GM21528 (cell line): ENCODE measurements around the gene CDH4.

Experiments
- ATAC-seq: cut with Tn5 transposase; IDR thresholded peaks from one replicate; pipeline ENCODE4 v1.9.1; 2021; ENCODE audit warnings: mild to moderate bottlenecking, moderate library complexity; ENCODE audit not compliant: unreplicated experiment, low FRiP score

The CDH4 gene

DNA sequence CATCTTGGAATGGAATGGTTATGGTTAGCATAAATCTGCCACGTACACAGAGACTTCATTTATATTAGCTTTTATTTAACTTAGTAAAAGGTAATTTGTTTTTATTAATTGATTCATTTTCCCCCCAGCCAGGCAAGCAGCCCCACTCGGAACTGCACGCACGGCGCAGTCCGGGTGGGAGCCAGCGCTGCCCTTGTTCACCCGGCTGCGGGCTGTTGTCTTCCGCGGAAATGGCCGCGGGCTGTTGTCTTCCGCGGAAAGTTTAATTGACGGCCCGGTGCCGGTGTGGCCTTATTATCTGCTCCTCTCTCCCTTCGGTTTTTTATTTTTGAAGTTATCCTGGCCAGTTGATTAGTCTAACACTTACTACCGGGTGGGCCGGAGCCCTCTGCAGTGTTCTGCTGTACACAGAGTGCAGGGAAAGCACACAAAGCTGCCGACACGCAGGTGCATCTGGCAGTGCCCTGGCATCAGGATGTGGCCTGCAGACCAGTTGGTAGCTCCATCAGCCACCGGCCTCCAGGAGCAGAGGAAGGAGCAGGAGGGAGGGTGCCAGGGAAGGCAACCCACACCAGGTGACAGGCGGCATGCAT is 270.5 kb downstream of the CDH4 start:
- ATAC-seq, result no peak

DNA sequence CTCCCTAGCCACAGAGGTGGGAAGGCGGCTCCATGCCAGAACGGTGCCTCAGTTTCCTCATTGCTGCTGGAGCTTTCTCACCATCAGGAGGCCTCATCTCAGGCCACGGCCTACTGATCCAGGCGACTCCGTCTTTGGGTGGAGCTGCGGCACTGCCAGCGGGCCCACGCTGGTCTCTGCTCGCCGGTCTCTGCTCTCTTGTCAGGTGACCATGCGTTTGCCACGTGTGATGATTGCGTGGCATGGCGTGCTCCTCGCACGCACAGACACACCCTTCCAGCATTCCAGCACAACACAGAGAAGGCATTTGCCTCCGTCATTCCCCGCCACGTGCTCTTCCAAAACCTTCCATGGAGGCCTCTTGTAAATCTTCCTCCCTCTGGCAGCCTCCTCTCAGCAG is 271.1 kb downstream of the CDH4 start:
- no peak for ATAC-seq

DNA sequence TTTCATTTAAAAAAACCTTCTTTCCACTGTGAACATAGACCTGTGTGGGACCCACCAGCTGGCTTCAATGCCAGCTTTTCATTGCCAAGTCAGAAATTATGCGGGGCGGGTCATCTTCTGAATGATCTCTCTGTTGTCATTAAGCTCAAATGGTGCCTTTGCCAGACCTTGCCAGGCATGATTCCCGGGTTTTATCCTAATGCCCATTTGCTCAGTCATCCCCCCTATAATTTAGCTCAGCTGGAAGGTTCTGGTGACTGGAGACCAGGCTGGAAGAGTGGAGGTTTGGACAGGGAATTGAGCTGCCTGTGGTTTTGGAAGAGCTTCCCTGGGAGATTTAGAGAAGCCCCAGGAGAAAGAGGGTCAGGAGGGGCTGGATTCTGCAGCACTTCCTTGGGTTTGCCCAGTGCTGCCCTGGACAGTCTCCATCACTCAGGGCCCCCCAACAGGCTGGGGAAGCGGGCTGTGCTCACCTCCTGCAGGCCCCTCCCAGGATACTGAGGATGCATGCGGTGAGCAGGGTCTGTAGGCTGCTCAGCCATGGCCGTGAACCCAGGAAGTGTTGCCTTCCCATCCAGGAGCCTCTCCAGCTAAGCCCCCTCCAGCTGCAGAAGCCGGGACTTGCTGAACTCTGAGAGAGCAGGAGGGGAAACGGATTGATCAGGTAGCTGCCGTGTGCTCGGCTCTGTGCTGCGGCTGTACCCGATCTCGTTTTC is 273.0 kb downstream of the CDH4 start:
- ATAC-seq, result no peak

DNA sequence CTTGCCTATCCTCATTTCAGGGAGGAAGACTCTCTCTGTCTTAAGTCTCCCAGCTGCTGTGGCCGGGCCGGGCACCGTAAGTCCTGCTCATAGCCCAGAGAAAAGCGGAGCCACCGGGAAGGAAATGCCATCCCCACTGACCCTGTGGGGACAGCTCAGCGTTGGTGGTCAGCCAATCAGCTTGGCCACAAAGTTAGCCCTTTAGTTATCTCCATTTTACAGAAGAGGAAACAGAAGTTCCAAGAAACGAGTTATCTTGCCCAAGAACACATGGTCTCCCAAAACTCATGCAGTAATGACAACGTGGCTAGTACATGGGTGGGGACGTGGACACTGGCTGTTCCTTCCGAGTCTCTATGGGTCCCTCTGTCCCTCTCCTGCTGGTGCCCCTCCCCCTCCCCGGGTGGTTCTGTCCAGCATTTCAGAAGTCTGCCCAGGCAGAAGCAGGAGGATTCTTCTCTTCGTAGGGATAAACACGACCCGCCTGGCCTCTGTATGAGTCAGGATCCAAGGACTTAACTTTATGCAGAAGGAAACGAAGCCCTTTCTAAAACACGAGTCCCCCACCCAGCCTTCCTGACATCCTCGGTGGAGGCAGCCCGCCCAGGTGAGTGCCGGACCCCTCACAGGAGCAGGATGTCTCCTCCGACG is 273.8 kb downstream of the CDH4 start:
- no peak for ATAC-seq

DNA sequence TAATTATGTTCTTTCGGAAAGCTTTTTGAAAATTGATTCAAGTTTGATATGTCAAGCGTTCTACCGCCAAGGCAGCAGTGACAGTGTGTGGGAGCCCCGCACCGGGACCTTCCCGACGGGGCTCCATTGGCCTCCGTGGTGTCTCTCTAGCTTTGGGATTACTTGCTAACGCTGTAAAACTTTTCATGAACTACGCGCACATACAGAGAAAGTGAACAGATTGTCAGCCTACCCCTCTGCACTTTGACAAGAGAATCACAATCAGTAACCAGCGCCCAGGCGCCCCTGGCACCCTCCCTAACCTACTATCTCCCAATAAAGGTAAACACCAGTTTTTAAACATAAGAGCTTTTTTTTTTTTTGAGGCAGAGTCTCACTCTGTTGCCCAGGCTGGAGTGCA is 274.8 kb downstream of the CDH4 start:
- ATAC-seq, result no peak

DNA sequence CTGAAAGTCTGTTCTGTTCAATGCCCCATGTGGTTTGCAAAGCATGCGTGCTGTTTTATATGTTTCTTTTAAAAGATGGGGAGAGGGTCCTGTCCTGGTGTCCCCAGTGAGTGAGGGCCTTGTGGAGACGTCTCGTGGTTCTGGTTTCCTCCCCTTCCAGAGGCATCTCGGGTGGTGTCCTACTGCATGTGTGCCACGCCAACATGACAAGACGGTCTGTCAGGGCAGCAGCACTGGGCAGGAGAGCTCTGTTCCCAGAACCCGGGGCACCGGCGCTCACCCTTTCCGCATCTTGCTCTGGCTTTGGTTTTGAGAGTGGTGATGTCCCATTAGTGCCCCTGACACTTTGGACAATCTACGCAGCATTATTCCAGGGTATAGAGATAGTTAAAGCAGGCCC is 275.6 kb downstream of the CDH4 start:
- ATAC-seq, result no peak

DNA sequence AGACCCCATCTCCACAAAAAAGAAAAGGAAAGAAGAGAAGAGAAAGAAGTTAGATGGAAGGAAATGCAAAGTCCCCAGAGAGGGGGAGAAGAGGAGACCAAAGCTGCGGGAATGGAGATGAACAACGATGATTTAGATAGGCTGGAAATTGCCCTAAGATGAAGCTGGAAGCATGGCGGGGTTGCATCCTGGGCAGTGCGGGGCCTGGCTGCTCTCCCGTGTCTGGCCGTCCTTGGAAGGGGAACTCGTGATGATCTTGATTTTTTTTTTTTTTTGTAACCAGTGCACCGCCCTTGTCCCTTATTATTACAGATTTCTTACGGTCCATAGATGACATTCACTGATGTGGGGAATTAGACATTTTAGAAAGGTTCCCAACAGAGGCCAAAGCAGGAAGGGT is 276.5 kb downstream of the CDH4 start:
- no peak for ATAC-seq

DNA sequence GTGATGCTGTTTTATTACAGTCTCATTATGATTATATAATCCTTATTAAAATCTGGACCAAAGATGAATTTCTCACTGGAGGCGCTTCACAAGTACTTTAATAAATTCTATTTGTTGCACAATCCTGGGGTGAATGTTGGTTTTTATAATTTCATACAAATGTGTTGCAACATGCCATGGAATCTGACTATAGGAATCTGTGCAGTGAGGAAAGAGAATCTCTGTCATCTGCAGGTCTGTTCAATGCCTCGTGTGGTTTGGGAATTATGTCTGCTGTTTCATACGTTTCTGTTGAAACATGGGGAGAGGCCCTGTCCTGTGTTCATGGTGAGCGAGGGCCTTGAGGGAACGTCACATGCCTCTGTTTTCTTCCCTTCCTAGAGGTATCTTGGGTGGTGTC is 277.3 kb downstream of the CDH4 start:
- no peak for ATAC-seq

DNA sequence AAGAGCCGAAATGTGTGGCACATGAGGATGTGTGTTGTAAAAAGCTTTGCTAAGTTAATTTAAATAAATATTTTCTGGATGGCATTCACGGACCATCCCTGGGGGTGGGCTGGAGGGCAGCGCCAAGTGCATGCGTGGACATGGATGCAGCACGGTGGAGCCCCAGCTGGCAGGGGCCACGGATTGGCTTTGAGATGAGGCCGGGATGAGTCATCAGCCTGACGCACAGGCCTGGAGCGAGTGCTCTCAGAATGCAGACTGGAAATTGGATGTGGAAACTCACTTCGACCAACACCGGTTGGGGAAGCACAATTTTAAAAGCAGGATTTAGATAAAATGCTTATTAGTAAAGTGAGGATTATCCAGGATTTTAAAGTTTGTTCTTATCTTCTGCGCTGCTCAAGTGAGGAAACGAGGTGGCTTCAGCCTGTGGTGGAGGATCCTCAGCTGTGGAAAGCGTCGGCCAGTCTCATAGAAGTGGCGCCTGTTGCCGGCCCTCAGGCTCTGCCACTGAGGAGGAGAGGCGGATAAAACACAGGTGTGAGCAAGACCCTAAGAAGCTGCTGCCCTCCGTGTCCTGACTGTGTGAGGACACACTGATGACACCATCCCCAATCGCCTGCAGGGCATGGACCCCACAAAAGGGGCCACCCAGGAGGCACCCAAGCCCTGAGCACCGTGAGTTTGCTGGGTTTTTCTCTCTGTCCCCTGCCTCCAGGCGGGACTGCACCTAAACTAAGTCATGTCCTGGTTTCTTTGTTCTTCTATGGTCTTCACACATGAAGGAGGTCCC is 279.7 kb downstream of the CDH4 start:
- no peak for ATAC-seq

DNA sequence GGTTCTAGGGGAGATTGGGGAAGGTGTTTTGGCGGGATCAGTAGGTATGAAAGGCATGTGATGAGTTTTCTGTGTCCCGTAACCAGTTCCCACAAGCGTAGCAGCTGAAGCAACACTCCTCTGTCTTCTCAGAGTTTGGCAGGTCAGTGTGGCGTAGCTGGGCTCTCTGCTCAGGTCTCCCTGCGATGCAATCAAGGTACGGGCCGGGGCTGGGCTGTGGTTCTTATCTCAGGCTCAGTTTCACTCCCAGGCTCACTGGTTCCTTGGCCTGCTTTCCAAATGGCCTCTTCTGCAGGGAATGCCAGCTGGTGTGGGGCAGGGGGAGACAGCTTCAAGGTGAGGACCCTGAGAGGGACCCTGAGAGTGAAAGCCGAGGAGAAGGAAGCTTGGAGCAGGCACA is 280.7 kb downstream of the CDH4 start:
- ATAC-seq, result no peak

DNA sequence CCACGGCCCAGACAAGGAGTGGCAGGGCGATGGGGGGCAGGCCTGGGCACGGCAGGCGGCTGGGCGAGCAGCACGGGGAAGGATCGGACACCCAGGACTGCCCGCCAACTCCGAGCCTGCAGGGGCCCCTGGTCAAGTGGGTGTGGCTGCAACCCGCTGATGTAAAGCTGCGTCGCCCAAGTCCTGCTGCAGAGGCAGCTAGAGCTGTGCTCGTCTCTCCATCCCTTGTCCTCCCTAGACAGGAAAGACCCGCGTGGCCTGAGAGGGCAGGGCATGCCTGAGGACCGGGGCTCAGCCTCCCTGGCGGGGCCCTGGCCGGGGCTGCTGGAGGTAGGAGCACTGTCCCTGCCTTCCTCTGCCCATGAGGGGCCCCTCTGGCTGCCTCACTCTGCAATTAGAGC is 281.2 kb downstream of the CDH4 start:
- ATAC-seq, result no peak

DNA sequence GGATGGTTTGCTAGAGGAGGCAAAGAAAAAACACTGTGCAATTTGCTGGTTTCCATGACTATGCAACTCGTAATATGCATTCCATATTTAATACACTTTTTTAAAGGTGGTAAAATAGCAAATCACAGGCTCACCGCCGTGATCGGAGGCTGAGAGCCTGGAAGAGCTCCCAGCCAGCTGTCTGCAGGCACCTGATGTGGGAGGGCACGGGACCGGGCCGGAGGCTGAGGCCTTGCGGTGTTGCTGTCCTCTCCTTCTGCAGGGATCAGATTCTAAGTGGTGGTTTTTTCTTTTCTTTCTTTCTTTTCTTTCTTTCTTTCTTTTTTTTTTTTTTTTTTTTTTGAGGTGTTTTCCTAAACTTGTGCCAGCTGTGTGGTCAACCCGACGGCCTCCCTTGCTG is 282.3 kb downstream of the CDH4 start:
- ATAC-seq, result no peak

DNA sequence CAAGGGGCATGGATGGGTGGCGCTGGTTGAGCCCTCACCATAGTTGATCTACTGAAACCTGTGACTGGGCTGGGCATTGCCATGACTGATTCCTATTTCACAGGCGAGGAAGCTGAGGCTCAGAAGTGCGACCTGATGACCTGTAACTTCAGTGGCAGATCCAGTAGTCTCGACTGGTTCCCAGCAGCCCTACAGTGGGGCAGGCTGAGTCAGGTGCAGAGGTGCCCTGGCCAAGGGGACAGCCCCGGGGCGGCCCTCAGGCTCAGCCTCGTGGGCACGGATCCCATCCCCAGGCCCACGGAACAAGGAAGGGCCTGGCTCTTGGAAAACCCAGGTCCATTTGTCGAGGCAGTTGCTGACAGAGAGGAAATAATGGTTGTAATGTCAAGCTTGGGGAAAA is 283.0 kb downstream of the CDH4 start:
- ATAC-seq, result no peak

DNA sequence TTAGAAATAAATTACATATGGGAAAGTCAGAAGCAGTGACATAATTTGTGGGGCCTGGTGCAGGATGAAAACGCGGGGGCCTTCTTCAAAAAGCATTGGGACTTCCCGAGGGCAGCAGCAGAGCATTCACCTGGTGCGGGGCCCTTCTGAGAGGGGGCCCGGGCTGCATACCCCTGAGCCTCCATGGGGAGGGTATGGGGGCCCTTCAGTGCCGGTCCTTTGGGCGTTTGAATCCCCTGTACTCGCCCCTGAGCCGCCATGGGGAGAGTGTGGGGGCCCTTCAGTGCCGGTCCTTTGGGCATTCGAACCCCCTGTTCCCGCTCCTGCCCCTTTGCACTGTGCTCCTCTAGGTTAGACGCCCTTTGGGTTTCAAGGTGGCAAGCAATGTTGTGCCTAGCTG is 283.5 kb downstream of the CDH4 start:
- ATAC-seq, result no peak

DNA sequence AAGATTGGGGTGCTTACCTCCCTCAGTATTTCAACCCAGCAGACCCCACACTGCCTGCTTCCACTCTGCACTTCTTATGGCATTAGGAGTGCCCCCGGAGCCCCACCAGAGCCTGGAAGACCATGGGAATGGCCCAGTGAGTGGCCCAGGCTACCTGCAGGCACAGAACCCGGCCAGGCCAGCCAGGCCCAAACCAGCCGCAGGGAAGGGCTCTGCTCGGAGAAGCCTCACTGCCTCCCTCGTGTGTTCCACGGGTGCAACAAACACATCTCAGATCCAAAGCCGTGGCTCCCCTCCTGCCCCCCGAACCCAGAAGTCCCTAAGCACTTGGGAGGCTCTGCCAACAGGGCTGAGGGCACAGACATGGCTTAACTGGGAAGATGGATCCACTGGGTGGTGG is 283.9 kb downstream of the CDH4 start:
- ATAC-seq, result no peak

DNA sequence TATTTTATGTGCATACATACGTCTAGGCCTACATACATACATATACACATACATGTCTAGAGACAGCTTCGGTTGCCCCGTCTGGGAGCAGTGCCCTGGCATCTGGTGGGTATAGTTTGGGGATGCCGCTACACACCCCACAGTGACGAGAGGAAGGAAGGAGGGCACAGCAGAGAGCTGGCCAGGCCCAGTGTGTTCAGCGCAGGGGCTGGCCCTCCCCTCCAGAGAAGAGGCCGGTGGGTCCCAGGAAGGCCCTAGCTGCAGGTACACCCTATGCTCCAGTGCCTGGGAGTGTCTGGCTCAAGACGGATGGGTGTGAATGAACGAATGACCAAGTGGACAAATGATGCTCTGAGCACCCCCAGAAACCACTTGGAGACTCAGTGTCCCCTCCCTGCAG is 284.6 kb downstream of the CDH4 start:
- no peak for ATAC-seq

DNA sequence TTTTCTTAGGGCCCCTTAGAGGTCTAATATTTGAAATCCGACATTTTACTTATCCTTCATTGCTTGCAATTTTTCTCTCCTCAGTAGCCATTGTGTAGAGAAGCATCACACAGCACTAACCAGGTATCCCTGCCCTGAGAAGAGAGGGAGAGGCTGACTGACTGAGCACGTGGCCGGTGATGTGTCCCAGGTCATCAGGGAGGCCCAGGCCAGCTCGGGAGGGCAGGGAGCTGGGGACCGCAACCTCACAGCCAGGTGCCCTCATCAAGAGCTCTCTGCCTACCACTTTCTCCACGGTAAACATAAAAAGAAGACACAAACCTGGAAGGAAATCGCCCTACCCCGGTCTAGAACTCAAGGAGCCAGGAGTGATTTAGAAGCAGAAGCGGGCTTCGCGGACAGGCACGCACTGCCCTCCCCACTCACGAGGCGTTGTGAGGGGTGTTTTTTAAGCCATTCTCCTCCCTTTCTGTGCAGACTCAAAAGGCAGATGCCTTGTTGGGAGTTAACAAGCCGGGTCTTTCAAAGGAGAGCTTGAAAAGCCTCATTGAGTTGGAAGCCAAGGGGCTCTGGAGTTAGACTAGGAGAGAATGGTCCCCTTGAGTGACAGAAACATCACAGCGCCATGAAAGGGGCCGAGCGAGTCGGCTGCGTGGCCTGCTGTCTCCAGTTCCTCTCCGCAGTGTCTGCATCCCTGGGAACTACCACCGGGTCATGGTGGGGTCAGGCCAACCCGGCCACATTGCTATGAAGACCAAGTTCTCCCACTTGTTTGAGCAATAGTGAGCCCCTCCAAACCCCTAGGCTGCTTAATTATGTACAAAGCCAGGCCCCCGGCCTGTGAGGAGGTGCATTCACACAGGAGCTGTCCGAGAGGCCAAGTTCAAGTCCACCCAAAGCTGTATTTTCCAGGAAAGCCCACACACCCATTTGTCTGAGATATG is 285.4 kb downstream of the CDH4 start:
- no peak for ATAC-seq

DNA sequence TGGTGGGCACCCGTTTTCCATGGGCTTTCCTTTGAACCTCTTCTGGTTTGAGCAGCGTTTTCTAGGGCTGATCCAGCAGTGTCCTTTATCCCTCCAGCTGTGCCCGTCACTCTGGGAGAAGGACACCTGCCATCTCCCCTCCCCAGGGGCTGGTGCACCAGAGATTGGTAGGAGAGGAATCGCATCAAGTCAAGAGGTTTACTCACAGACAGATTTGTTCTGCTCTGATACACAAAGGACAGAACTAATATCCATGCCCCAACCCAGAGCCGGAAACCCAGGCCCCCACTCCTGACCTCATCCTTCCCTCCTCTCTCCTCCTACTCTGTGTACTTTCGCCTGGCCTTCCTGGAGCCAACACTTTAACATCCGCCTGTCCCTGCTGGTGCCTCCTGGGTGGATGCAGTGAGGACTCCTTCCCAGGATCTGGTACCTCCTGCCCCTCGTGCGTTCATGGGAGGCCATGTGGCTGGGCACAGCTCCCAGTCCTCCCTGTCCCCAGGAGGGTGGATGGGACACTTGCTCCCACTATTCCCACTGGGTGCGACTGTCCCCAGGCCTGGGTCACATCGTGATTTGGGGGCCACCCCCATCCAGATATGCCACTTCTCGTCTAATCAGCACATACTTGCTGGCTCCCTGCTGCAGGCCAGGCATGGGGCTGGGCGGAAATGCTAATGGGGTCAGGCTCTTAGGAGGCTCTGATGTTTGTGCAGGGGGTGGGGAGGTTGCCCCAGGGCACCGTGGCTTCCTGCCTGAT is 286.3 kb downstream of the CDH4 start:
- no peak for ATAC-seq

DNA sequence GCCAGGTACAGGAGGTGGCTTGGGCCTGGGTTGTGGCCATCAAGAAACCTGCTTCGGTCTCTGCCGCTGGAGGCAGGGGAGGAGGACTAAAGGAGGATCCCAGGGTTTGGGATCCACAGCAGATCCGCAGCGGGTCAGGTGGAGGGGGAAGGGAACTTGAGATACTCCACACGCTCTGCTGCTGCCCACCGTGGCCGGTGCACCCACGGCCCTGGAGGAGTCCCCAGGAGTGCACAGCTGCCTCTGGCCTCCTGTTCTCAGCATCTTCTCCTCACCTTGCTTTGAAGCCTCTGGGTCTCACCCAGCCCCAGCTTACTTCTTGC is 286.8 kb downstream of the CDH4 start:
- ATAC-seq, result no peak
